ENCODE data around the gene RUFY3.
"Not testable (repeated sequence)": the region's sequence is repeated elsewhere in the genome, so short reads cannot be mapped to it uniquely, and the experiment has no call there.

The RUFY3 gene

DNA sequence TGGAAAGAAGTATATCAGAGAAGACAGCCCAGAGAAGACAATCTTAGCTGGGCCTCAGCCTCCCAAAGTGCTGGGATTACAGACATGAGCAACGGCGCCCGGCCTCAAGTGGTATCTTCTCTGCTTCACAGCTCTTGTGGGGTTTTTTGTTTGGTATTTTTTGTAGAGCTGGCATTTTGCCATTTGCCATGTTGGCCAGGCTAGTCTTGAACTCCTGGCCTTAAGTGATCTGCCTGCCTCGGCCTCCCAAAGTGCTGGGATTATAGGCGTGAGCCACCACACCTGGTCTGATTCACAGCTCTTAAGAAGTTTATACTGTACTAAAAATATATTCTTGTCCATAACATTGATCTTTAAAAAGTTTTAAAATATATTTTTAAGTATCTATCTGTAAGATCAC lies 21.1 kb upstream of the RUFY3 start:
- FAIRE-seq (no peak), DNase-seq (ENCODE audit: insufficient read length, low spot score) (no peak)
- TF ChIP-seq, protein P1, sequence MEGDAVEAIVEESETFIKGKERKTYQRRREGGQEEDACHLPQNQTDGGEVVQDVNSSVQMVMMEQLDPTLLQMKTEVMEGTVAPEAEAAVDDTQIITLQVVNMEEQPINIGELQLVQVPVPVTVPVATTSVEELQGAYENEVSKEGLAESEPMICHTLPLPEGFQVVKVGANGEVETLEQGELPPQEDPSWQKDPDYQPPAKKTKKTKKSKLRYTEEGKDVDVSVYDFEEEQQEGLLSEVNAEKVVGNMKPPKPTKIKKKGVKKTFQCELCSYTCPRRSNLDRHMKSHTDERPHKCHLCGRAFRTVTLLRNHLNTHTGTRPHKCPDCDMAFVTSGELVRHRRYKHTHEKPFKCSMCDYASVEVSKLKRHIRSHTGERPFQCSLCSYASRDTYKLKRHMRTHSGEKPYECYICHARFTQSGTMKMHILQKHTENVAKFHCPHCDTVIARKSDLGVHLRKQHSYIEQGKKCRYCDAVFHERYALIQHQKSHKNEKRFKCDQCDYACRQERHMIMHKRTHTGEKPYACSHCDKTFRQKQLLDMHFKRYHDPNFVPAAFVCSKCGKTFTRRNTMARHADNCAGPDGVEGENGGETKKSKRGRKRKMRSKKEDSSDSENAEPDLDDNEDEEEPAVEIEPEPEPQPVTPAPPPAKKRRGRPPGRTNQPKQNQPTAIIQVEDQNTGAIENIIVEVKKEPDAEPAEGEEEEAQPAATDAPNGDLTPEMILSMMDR (IDR thresholded peaks at IDR 0.05; ENCODE audit: insufficient read depth, missing control alignments), result no peak

DNA sequence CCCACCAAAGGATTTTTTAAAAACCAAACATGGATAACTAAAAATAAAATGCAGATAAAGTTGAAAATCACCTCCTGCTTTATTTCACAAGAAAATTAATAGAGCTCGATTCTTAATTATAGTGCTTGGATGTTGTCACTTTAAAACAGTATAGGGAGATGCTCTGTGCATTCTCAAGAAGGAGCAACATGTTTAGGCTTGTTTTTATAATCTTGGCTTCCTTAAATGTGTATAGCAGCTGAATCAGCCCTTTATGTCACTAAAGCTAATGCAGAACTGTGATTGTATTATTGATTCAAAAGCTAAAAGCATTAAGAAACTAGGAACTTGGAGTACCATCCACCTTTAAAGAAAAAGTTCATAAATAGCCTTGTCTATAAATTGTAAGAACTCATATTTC lies 20.5 kb upstream of the RUFY3 start:
- FAIRE-seq, result no peak
- DNase-seq (ENCODE audit: insufficient read length, low spot score), result no peak
- TF ChIP-seq, protein P1 (IDR thresholded peaks at IDR 0.05; ENCODE audit: insufficient read depth, missing control alignments), result no peak

DNA sequence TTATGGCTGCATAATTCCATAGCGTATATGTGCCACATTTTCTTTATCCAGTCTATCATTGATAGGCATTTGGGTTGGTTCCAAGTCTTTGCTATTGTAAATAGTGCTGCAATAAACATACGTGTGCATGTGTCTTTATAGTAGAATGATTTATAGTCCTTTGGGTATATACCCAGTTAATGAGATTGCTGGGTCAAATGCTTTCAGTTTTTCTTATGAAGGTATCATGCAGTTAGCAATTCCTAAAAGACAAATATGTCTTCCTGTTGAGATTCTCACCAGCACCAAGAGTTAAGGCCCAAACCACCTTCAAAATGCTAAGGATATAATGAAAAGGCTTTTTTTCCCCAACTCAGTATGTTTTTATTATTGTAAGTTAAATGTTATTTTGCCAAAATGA lies 19.2 kb upstream of the RUFY3 start:
- not testable (repeated sequence) for DNase-seq (ENCODE audit: insufficient read length, low spot score); FAIRE-seq

DNA sequence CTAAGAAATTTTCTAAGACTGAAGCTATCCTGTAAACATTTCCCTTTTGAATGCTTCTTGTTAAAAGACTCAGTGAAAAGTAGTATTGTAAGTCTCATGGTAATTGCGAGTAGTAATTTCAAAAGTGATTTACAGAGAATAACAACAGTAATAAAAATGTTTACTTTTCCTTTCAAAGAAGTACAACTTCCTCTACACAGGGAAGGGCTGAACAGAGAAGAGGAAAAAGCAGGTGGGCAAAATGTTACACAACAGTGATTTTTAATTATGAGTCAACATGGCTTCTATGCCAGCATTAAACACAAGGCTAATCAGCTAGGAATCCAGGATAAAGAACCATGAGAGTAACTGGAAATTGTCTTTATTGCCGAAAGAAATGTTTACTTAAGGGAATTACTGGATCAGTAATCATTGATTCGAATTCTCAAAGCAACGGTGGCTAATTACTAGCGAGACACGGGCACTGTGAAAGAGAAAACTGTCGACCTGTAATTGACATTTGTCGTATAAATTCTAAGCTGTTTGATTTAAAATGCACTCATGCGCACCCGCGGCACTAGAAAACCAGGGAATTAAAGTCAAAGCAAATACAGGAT lies 18.0 kb upstream of the RUFY3 start:
- peak; percentile 84 for FAIRE-seq
- TF ChIP-seq, protein P1 (IDR thresholded peaks at IDR 0.05; ENCODE audit: insufficient read depth, missing control alignments), result no peak
- DNase-seq (ENCODE audit: insufficient read length, low spot score), result no peak

DNA sequence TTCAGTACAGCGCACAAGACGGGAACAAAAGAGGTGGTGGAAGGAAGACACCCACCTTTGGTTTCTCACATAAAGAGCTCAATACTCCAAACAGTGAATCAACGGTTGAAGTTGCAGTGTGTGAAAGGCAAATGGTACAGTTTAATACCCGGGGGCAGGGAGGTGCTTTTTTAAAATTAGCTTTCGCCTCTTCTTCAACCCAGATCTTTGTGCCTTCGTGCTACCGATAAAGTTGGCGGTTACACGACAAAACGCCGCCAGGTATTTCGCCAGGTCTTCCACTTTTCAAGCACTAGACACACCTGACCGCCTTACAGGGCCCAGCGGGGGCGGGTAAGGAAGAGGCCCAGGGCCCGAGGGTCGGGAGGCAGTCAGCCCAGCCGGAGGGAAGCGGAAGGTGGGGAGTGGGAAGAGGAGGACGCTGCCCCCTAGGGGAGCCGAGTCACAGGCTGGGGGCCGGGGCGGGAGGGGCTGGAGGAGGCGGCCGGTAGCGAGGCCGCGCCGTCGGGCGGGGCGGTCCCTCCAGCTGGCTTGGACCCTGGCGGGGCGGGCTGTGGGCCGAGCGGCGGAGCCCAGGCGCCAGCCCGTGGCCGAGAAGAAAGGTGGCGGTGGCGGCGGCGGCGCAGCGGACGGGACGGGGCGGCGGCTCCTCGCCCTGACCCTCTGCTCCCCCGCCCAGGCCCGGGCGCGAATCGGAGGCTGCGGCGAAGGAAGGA lies 17.4 kb upstream of the RUFY3 start:
- DNase-seq (ENCODE audit: insufficient read length, low spot score) (no peak), FAIRE-seq (no peak)
- TF ChIP-seq, protein P1 (IDR thresholded peaks at IDR 0.05; ENCODE audit: insufficient read depth, missing control alignments), result peak; percentile 19

DNA sequence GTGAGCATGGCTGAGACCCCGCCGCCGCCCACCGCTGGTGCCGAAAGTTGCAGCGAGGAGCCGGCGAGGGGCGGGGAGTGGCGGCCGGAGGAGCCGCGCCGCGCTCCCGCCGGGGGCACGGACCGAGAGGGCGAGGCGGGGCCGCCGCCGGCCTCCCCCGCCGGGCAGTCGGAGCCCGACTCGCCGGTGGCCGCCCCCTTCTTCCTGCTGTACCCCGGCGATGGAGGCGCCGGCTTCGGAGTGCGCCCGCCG lies 16.9 kb upstream of the RUFY3 start:
- FAIRE-seq, result no peak
- TF ChIP-seq, protein P1 (IDR thresholded peaks at IDR 0.05; ENCODE audit: insufficient read depth, missing control alignments), result no peak

DNA sequence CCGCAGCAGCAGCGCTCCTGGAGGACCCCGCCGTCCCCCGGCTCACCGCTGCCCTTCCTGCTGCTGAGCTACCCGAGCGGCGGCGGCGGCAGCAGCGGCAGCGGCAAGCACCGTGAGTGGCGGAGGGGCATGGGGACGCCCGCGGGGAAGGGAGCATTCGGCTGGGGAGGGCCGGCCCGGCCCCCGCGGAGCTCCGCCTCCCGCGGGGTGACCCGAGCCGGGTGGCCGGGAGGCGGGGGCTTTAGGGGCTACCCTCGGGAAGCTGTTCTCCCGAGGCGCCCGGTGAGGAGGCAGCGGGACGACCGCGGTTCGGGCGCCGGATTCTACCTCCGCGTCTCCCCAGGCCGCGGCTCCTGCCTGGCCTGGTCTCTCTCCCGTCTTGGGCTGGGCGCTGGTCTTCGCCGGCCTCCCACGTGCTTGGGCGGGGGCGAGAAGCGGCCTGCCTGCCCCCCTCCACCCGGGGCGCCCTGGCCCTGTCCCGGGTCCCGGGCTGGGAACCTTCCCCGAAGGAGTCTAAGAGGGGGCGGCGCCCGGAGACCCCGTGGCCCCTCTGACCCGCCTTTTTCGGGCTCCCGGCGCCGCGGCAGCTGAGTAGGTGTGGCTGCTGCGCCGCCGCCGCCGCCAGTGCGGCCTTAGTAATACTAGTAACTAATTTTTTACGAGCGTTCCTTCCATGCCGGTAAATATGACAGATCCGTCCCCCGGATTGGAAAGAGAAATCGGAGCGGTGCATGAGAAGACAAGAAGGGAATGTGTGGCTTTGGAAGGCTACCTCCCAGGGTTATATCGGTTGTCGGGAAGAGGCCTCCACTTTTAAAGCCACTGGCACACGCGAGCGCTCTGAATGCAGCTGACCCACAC lies 16.4 kb upstream of the RUFY3 start:
- FAIRE-seq, result no peak

More for the DNA sequence above, 16.9 kb upstream of the RUFY3 start:
- no peak for DNase-seq (ENCODE audit: insufficient read length, low spot score)

More for the DNA sequence above, 16.4 kb upstream of the RUFY3 start:
- DNase-seq (ENCODE audit: insufficient read length, low spot score), result no peak
- TF ChIP-seq, protein P1 (IDR thresholded peaks at IDR 0.05; ENCODE audit: insufficient read depth, missing control alignments), result no peak

Data from D721Med (cell line).